Heart left ventricle (tissue), 16 donors: ENCODE data around the gene CPNE2. TPM values are rescaled to one million over a fixed set of nuclear protein-coding genes. Genes with fewer than 3 reads are reported as not detected.
A peak's percentile ranks its signal among the peaks of the same experiment; 100 is the strongest.
"Not testable (repeated sequence)": the region's sequence is repeated elsewhere in the genome, so short reads cannot be mapped to it uniquely, and the experiment has no call there.

Experiments used
- ATAC-seq, 4 donors: fragments of 200-7000 bp; cut with Tn5 transposase; one replicate each; pipeline ENCODE4 v1.9.1; 2020 to 2022; ENCODE audit warnings: moderate library complexity in 4 of 4, mild to moderate bottlenecking in 3 of 4, moderate number of reproducible peaks in 1 of 4
- DNase-seq, 5 donors: peaks; one replicate each; pipeline ENCODE4 v3.0.0-alpha.2; 2020
- H3K27ac ChIP-seq, 12 donors: fragments of 200-600 bp; sonication (generic) in 4 of 12; one replicate each; pipeline versions ENCODE4 v1.5.0 to v1.8.0; 2016 to 2022; ENCODE audit warnings: mild to moderate bottlenecking in 2 of 12
- H3K27me3 ChIP-seq, 9 donors: fragments of 200-600 bp; sonication (generic) in 2 of 9; one replicate each; pipeline versions ENCODE4 v1.5.1 to v1.8.0; 2016 to 2022; ENCODE audit warnings: mild to moderate bottlenecking in 3 of 9
- H3K36me3 ChIP-seq, 9 donors: fragments of 200-600 bp; sonication (generic) in 2 of 9; one replicate each; pipeline versions ENCODE4 v1.5.0 to v1.8.0; 2018 to 2022; ENCODE audit warnings: mild to moderate bottlenecking in 2 of 9
- H3K4me1 ChIP-seq, 12 donors: fragments of 200-600 bp; sonication (generic) in 4 of 12; one replicate each; pipeline versions ENCODE4 v1.5.0 to v1.8.0; 2016 to 2022; ENCODE audit warnings: mild to moderate bottlenecking in 3 of 12
- H3K4me3 ChIP-seq, 12 donors: fragments of 200-600 bp; sonication (generic) in 4 of 12; one replicate each; pipeline versions ENCODE4 v1.5.0 to v1.8.0; 2017 to 2022; ENCODE audit warnings: mild to moderate bottlenecking in 9 of 12, moderate library complexity in 4 of 12
- H3K9me3 ChIP-seq, 12 donors: fragments of 200-600 bp; sonication (generic) in 4 of 12; one replicate each; pipeline versions ENCODE4 v1.5.0 to v1.8.0; 2016 to 2022; ENCODE audit warnings: mild to moderate bottlenecking in 1 of 12
- POLR2A ChIP-seq, 2 donors: fragments of 450-650 bp; IDR thresholded peaks; one replicate each; pipeline ENCODE4 v1.6.1; 2017; ENCODE audit warnings: antibody characterized with exemption in 2 of 2, mild to moderate bottlenecking in 2 of 2, moderate library complexity in 2 of 2
- WGBS, 4 donors: extraction: QIAGEN DNeasy Blood & Tissue Kit in 2 of 4; methylation state at CpG; one replicate each; pipeline versions ENCODE4 v1.1.5 to v1.1.7; 2013 to 2018; 5-methylcytosine and 5-hydroxymethylcytosine counted together
- intact Hi-C, 10 donors: fragments of 100-400 bp; cut with DNase I; formaldehyde crosslinking; loops; one replicate each; pipeline versions ENCODE4 v1.11.1 to v1.14.2; 2022
- polyA plus RNA-seq, 2 donors: library from polyadenylated mRNA; stranded (reverse); fragments of 200-250 nt; gene quantifications; one replicate each; pipeline ENCODE4 v1.2.3, GENCODE V29; 2013
- total RNA-seq, 9 donors: library from RNA; depleted of rRNA in 2 of 9; stranded (reverse); fragments of >200 nt in 2 of 9; fragmentation: NEBNext Ultra II Directional in 3 of 9; extraction: Animal tissue kit (Norgen Biotek cat#: 25700) in 3 of 9; gene quantifications; one replicate each; pipeline versions ENCODE4 v1.1.0 to v1.2.4, GENCODE V29; 2016 to 2023
- TF ChIP-seq, protein P1 (sequence below), 12 donors: fragments of 200-600 bp; sonication (generic) in 4 of 12; IDR thresholded peaks; one replicate each; pipeline versions ENCODE4 v1.5.0 to v1.8.0; 2018 to 2022; ENCODE audit warnings: antibody characterized with exemption in 12 of 12, mild to moderate bottlenecking in 5 of 12
- donor health status: ischemic (EF 13 %, LVEDD 7.1; RV severe dilation, severe dysfunction).
- donor health status: healthy with polysubstance abuse.
- donor health status: DM: no; HTN: yes; CAD: no.
- donor health status: DM: no; HTN: no; CAD: no.
- donor health status: ischemic (EF 25% LVEDD 6.9; RV normal size, moderate dysfunction).
- donor health status: ischemic (EF 25% LVEDD 5.7; RV mildly dilated, moderate dysfunction).
- donor health status: healthy.
- donor health status: DM: yes; HTN: yes; CAD: no.
- donor health status: ischemic (EF 35%, LVEDD 5.7; RV mildly dilated, moderate dysfunction).
- donor health status: nonischemic (EF 11% LVEDD 7.7; RV severe dilation, severe dysfunction).
- donor health status: DM: yes; HTN: yes; CAD: no.
- donor health status: PGD.
- donor health status: ischemic (EF 29% LVEDD 5.4; RV normal size, mild dysfunction).
- donor health status: nonischemic (EF 23%, LVEDD 6.1; RV moderate dilation, normal function).

CPNE2 gene
- total and polyA plus RNA-seq, 11 donors: 7.2 to 23.6 (median 14.0) TPM

DNA sequence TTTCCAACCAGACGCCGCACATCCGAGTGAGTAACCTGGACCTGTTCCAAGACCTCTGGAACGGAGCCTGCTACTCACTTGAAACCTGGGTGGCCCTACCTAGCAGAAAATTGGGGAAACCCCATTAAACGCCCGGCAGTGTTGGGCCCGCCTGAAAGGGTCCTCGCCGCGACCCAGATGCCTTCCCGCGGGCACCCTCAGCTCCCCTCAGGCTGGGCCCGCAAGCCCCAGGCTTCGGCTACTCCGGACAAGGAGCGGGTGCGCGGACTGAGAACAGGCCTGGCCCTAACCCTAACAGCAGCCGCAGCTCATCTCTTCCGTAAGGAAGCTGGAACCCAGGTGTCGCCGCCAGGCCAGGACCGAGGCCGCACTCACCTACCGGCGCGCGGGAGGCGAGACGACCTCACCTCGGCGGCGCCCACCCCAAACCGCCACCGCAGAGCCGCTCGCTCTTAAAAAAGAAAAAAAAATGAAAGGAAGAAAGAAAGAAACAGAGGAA, 93.1 kb downstream of the CPNE2 start:
- TF ChIP-seq POLR2A (IDR thresholded peaks at IDR 0.05): no peak
- TF ChIP-seq, protein P1, sequence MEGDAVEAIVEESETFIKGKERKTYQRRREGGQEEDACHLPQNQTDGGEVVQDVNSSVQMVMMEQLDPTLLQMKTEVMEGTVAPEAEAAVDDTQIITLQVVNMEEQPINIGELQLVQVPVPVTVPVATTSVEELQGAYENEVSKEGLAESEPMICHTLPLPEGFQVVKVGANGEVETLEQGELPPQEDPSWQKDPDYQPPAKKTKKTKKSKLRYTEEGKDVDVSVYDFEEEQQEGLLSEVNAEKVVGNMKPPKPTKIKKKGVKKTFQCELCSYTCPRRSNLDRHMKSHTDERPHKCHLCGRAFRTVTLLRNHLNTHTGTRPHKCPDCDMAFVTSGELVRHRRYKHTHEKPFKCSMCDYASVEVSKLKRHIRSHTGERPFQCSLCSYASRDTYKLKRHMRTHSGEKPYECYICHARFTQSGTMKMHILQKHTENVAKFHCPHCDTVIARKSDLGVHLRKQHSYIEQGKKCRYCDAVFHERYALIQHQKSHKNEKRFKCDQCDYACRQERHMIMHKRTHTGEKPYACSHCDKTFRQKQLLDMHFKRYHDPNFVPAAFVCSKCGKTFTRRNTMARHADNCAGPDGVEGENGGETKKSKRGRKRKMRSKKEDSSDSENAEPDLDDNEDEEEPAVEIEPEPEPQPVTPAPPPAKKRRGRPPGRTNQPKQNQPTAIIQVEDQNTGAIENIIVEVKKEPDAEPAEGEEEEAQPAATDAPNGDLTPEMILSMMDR (IDR thresholded peaks at IDR 0.05): no peak
- 0 to 2% (median 0%) methylated on average over 27 to 37 of the region's 37 CpGs for WGBS, 4 donors
- Histone ChIP-seq H3K27me3 (no peaks in the 10 kb centered on the region), H3K27ac (peak overlapping the region; percentile 62 to 96 (median 94)), H3K4me1 (peaks cover 5 to 42% (median 23%) of the 10 kb centered on the region in 12 donors), H3K4me3 (peak overlapping the region; percentile 63 to 99 (median 92)), H3K9me3 (no peaks in the 10 kb centered on the region), H3K36me3 (peaks cover 0 to 12% (median 0%) of the 10 kb centered on the region in 9 donors)
- peak; percentile 40 to 74 (median 54) for DNase-seq
- intact Hi-C loops: loop anchor here in 1 of 10 donors (5.0 kb wide), 1 partner anchor 112 kb away; no protein-coding TSS in a partner anchor
- ATAC-seq: peak; percentile 4 to 20 (median 9)

DNA sequence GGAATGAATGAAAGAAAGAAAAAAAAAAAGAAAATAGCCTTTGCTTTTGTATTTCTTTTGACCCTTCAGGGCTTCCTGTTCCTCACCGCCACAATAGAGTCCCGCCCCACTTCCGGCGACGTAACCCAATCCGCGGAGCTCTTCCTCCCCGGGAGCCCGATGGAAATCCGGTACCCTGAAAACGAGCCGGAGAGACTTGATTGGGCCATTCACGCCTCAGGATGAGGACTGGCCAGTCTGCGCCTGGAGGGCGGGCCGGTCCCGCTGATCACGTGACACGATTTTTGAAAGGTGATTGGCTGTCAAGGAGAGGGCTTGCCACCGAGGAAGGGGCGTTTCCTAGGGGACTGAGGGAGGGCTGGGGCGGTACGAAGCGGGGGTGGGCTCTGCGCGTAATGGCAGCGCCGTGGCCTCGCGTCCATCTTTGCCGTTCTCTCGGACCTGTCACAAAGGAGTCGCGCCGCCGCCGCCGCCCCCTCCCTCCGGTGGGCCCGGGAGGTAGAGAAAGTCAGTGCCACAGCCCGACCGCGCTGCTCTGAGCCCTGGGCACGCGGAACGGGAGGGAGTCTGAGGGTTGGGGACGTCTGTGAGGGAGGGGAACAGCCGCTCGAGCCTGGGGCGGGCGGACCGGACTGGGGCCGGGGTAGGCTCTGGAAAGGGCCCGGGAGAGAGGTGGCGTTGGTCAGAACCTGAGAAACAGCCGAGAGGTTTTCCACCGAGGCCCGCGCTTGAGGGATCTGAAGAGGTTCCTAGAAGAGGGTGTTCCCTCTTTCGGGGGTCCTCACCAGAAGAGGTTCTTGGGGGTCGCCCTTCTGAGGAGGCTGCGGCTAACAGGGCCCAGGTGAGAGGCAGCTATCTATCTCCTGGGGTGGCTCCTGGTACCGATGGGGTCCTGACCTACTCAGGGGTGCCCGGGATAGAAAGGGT, 93.8 kb downstream of the CPNE2 start, which contains the start of the genes PSME3IP1 and RSPRY1:
Gene PSME3IP1, minus strand, starts transcription at position 95 of the 927 bp plus-strand sequence. CDS start 12,185 bp downstream, outside the sequence.
Gene RSPRY1, plus strand, starts transcription at position 385 of the 927 bp plus-strand sequence. CDS start 18,330 bp downstream, outside the sequence.
- intact Hi-C loops: loop anchor here in 1 of 10 donors (2.0 to 5.0 kb wide), 2 partner anchors 59 to 111 kb away; partner anchors contain the start of gene ARL2BP
- peaks cover 9 to 50% (median 27%) of the 10 kb centered on the region in 12 donors for H3K4me1 ChIP-seq
- WGBS, 4 donors: 0% methylated on average over 31 to 64 of the region's 64 CpGs

DNA sequence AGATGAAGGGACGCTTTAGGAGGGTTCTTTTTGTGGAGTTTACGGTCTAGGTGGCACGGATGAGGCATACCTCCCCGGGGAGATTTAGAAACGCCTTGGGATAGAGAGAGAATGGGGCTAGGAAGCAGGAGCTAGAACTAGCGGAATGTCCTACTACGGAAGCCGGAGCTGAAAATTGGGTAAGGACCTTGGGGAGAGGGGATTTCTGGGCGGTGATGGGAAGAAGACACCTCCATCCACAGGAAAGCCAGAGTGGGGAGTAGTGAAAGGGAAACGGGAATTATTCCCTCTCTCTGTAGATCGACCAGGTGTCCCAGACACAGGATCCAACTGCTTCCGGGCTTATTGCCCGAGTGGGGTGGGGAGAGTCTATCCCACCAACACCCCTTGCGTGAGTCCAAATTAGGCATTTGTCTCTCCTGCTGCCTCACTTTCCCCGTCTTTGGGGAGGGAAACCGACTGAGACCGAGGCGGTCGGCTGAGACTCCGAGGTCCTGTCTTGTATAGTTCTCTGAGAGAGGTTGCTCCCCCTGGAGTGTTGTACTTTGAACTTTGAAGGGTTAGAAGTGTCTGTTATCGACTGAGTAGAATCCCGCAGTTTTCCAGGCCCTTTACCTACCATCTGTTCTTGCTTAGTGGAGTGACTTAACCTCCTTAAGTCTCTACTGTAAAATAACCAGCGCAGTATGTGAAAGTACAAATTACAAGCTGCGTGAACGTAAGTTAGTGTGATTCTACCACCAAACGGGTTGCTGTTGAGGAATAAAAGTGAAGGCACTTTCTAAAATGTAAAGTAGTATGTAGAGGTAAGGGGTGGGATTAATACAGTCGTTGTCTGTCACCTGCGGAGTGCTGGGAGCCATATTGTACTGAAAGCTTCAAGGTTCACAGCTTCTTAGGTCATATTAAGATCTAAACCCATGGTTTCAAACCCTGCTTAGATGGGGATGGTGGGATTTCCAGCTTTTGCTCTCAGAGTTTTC, 94.8 kb downstream of the CPNE2 start:
- peak in 2 of 4 donors; percentile 2 to 4 for ATAC-seq

More for the DNA sequence above, 93.8 kb downstream of the CPNE2 start, which contains the start of the genes PSME3IP1 and RSPRY1:
- DNase-seq (peak; percentile 97 to 99 (median 99)), ATAC-seq (peak; percentile 97 to 99 (median 98))
- Histone ChIP-seq H3K9me3 (no peaks in the 10 kb centered on the region), H3K27me3 (no peaks in the 10 kb centered on the region), H3K27ac (peak within 1 kb of the TSS; percentile 78 to 97 (median 94)), H3K4me3 (peak within 1 kb of the TSS; percentile 80 to 99 (median 93)), H3K36me3 (peaks cover 0 to 12% (median 0%) of the 10 kb centered on the region in 9 donors)
- TF ChIP-seq, protein P1 (IDR thresholded peaks at IDR 0.05): no peak
- TF ChIP-seq POLR2A (IDR thresholded peaks at IDR 0.05): peak in 1 of 2 donors; percentile 71

DNA sequence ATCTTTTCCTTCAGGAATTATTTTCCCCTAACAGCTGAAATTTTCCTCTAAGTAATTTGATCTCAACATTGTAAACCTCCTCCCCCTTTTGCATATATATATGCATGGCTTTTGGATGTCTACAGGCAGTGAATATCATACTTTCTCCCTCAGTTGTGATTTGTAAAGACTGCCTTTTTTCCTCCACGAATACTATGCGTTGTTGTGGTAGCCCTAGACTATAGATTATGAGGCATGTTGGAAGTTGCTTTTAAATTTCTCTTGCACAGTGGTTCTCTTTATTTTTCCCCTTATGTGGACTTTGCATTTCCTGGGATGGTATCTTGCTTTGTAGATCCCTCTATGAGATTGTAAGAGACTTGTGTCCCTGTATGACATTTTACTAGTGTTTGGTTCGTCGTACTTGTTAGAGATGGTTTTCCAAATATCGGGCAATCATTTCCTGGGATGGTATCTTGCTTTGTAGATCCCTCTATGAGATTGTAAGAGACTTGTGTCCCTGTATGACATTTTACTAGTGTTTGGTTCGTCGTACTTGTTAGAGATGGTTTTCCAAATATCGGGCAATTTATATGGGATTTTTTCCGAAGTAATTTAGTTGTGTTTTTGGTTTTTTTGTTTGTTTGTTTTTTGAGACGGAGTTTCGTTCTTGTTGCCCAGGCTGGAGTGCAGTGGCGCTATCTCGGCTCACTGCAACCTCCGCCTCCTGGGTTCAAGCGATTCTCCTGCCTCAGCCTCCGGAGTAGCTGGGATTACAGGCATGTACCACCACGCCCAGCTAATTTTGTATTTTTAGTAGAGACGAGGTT, 95.7 kb downstream of the CPNE2 start:
- intact Hi-C loops: loop anchor here in 1 of 10 donors (2.0 to 5.0 kb wide), 2 partner anchors 57 to 109 kb away; partner anchors contain the start of gene ARL2BP
- not testable (repeated sequence) for H3K9me3 ChIP-seq, DNase-seq, H3K27me3 ChIP-seq, ATAC-seq
- peaks cover 11 to 69% (median 33%) of the 10 kb centered on the region in 12 donors for H3K4me1 ChIP-seq
- peak overlapping the region in 7 of 12 donors; percentile 86 to 97 (median 95) for H3K27ac ChIP-seq
- peaks cover 0 to 12% (median 0%) of the 10 kb centered on the region in 9 donors for H3K36me3 ChIP-seq
- peak overlapping the region in 10 of 12 donors; percentile 70 to 99 (median 92) for H3K4me3 ChIP-seq
- WGBS, 4 donors: 79 to 85% (median 83%) methylated on average over 18 of the region's 18 CpGs

More for the DNA sequence above, 94.8 kb downstream of the CPNE2 start:
- TF ChIP-seq POLR2A (IDR thresholded peaks at IDR 0.05): no peak
- TF ChIP-seq, protein P1 (IDR thresholded peaks at IDR 0.05): no peak
- H3K27ac ChIP-seq: peak overlapping the region in 11 of 12 donors; percentile 85 to 97 (median 93)
- H3K4me3 ChIP-seq: peak overlapping the region; percentile 70 to 99 (median 92)
- 2 to 4% (median 2%) methylated on average over 28 of the region's 28 CpGs for WGBS, 4 donors
- peaks cover 0 to 12% (median 0%) of the 10 kb centered on the region in 9 donors for H3K36me3 ChIP-seq
- DNase-seq: peak in 2 of 5 donors; percentile 18 to 21
- intact Hi-C loops: loop anchor here in 1 of 10 donors (2.0 to 5.0 kb wide), 2 partner anchors 58 to 110 kb away; partner anchors contain the start of gene ARL2BP
- H3K9me3 ChIP-seq: no peaks in the 10 kb centered on the region
- H3K4me1 ChIP-seq: peaks cover 11 to 59% (median 32%) of the 10 kb centered on the region in 12 donors
- no peaks in the 10 kb centered on the region for H3K27me3 ChIP-seq
